BJ (cell line): ENCODE data around the gene RBM39. TPM values are rescaled to one million over a fixed set of nuclear protein-coding genes. Genes with fewer than 3 reads are reported as not detected.
"Not testable (repeated sequence)": the region's sequence is repeated elsewhere in the genome, so short reads cannot be mapped to it uniquely, and the experiment has no call there.

Experiments
- CTCF ChIA-PET: fragments of 350-600 bp; formaldehyde crosslinking; extraction: SDS; loops from one replicate; lab custom pipeline; 2021; ENCODE audit warnings: antibody characterized with exemption, inconsistent platforms; lab: Yijun Ruan, JAX
- POLR2A ChIA-PET: fragments of 300-600 bp; sonication (Branson Sonifier 250); formaldehyde crosslinking; extraction: SDS; loops from one replicate; lab custom pipeline; 2021; ENCODE audit warnings: antibody characterized with exemption; lab: Charles Lee
- DNase-seq: peaks from one replicate; pipeline ENCODE4 v3.0.0-alpha.2; 2011; ENCODE audit warnings: low read depth
- H3K27me3 ChIP-seq: 2 replicates; pipeline ENCODE4 v1.6.0; 2011; ENCODE audit warnings: low read length; ENCODE audit not compliant: control insufficient read depth, insufficient read depth
- H3K36me3 ChIP-seq: 2 replicates; pipeline ENCODE4 v1.5.1; 2011; ENCODE audit warnings: low read length; ENCODE audit not compliant: control insufficient read depth, insufficient read depth
- H3K4me3 ChIP-seq: 2 replicates; pipeline ENCODE4 v1.5.1; 2011; ENCODE audit warnings: low read depth, mild to moderate bottlenecking, control low read depth, low read length
- CTCF ChIP-seq: IDR thresholded peaks from 2 replicates; pipeline ENCODE4 v1.5.1; 2011; ENCODE audit warnings: low read depth, mild to moderate bottlenecking, control low read depth, inconsistent platforms, low read length, moderate library complexity; ENCODE audit not compliant: insufficient read depth
- polyA plus RNA-seq: library from polyadenylated mRNA; depleted of rRNA; stranded (reverse); fragments of >200 nt; gene quantifications from 2 replicates; pipeline ENCODE4 v1.2.3, GENCODE V29; 2011

The RBM39 gene
- polyA plus RNA-seq, 1 experiment = 63.5 TPM

- ChIA-PET POLR2A (no interaction called here), CTCF (interaction anchor here (1.0 to 1.2 kb wide), 2 partner anchors 29 to 113 kb away, joined by 3 to 4 read pairs; partner anchors contain the start of gene RBM39)
- Histone ChIP-seq H3K4me3 (peak overlapping the region; percentile 77; the same call in 1 of the 2 replicates), H3K27me3 (no peaks in the 10 kb centered on the region), H3K36me3 (no peaks in the 10 kb centered on the region)
- no peak for DNase-seq
- no peak for TF ChIP-seq CTCF
These were observed 29.3 kb upstream of the RBM39 start for GRCh38 chr20:35771367-35771688.

- ChIA-PET CTCF (interaction anchor here (1.0 to 1.1 kb wide), 2 partner anchors 10 to 27 kb away, joined by 3 read pairs; partner anchors contain the start of gene RBM39), POLR2A (interaction anchor here (0.6 to 1.7 kb wide), 3 partner anchors 23 to 29 kb away, joined by 3 to 21 read pairs (median 5); partner anchors contain the start of gene RBM39)
- DNase-seq = peak; percentile 92
- TF ChIP-seq CTCF = no peak
- H3K36me3 ChIP-seq = no peaks in the 10 kb centered on the region
- no peaks in the 10 kb centered on the region for H3K27me3 ChIP-seq
- no peak overlapping the region for H3K4me3 ChIP-seq
These were observed 26.9 kb upstream of the RBM39 start for GRCh38 chr20:35768731-35769664.

- H3K27me3 ChIP-seq = no peaks in the 10 kb centered on the region
- DNase-seq = no peak
- ChIA-PET POLR2A (interaction anchor here (0.6 to 1.7 kb wide), 2 partner anchors 22 to 26 kb away, joined by 5 to 21 read pairs; partner anchors contain the start of gene RBM39), CTCF (interaction anchor here (0.6 to 1.1 kb wide), 2 partner anchors 9 to 26 kb away, joined by 3 read pairs; partner anchors contain the start of gene RBM39)
- TF ChIP-seq CTCF = no peak
- no peak overlapping the region for H3K4me3 ChIP-seq
- H3K36me3 ChIP-seq = no peaks in the 10 kb centered on the region
These were observed 25.8 kb upstream of the RBM39 start for GRCh38 chr20:35767683-35768481.

GRCh38 chr20:35766843-35767242 is 24.8 kb upstream of the RBM39 start:
- TF ChIP-seq CTCF = no peak
- ChIA-PET CTCF (no interaction called here), POLR2A (no interaction called here)
- no peaks in the 10 kb centered on the region for H3K27me3 ChIP-seq
- no peak for DNase-seq
- no peaks in the 10 kb centered on the region for H3K36me3 ChIP-seq
- no peak overlapping the region for H3K4me3 ChIP-seq

GRCh38 chr20:35764936-35765335 is 22.9 kb upstream of the RBM39 start:
- H3K36me3 ChIP-seq, POLR2A ChIA-PET, H3K27me3 ChIP-seq, H3K4me3 ChIP-seq, DNase-seq, CTCF ChIA-PET: not testable (repeated sequence)
